Measurements from ENCODE around the gene C15orf61.

Gene C15orf61

GRCh38 chr15:67558502-67558901 is 37.6 kb downstream of the C15orf61 start:
- Histone ChIP-seq H3K4me1 (ENCODE audit: insufficient read depth, low read length, poor library complexity, severe bottlenecking) (peaks cover 65% of the 10 kb centered on the region), H4K20me1 (ENCODE audit: insufficient read depth, low read length, poor library complexity, severe bottlenecking) (no peaks in the 10 kb centered on the region), H3F3A (ENCODE audit: low read depth) (peaks cover 13% of the 10 kb centered on the region), H3K4me3 (ENCODE audit: low read length, poor library complexity, severe bottlenecking) (no peak overlapping the region), H3K9ac (ENCODE audit: low read depth, low read length, poor library complexity, severe bottlenecking) (no peak overlapping the region), H3K36me3 (ENCODE audit: insufficient read depth, low read length) (peaks cover 19% of the 10 kb centered on the region; the same call in 1 of the 2 replicates), H3K27me3 (ENCODE audit: insufficient read depth, low read length, poor library complexity, severe bottlenecking) (no peaks in the 10 kb centered on the region), H3K9me2 (replicated peaks; ENCODE audit: low read depth, low read length) (no peaks in the 10 kb centered on the region), H3K4me2 (ENCODE audit: low read depth, low read length, poor library complexity, severe bottlenecking) (no peak overlapping the region), H2AFZ (ENCODE audit: low read length) (no peak overlapping the region), H3K79me2 (ENCODE audit: insufficient read depth, low read length) (peaks cover 66% of the 10 kb centered on the region), H3K9me3 (ENCODE audit: insufficient read depth, low read depth, low read length) (no peaks in the 10 kb centered on the region)
- TF ChIP-seq CTCF (conservative IDR thresholded peaks at IDR 0.05; ENCODE audit: low read length) (no peak), EZH2phosphoT487 (IDR thresholded peaks at IDR 0.05; ENCODE audit: borderline replicate concordance) (no peak)

GRCh38 chr15:67559158-67559557 is 38.2 kb downstream of the C15orf61 start:
- Histone ChIP-seq H3K9ac (ENCODE audit: low read depth, low read length, poor library complexity, severe bottlenecking) (no peak overlapping the region), H3K4me3 (ENCODE audit: low read length, poor library complexity, severe bottlenecking) (no peak overlapping the region), H3K9me3 (ENCODE audit: insufficient read depth, low read depth, low read length) (no peaks in the 10 kb centered on the region), H3K4me2 (ENCODE audit: low read depth, low read length, poor library complexity, severe bottlenecking) (no peak overlapping the region), H3K27me3 (ENCODE audit: insufficient read depth, low read length, poor library complexity, severe bottlenecking) (no peaks in the 10 kb centered on the region), H2AFZ (ENCODE audit: low read length) (no peak overlapping the region), H4K20me1 (ENCODE audit: insufficient read depth, low read length, poor library complexity, severe bottlenecking) (no peaks in the 10 kb centered on the region), H3K4me1 (ENCODE audit: insufficient read depth, low read length, poor library complexity, severe bottlenecking) (peaks cover 71% of the 10 kb centered on the region), H3K9me2 (replicated peaks; ENCODE audit: low read depth, low read length) (no peaks in the 10 kb centered on the region), H3K79me2 (ENCODE audit: insufficient read depth, low read length) (peaks cover 73% of the 10 kb centered on the region), H3K36me3 (ENCODE audit: insufficient read depth, low read length) (peaks cover 26% of the 10 kb centered on the region; the same call in 1 of the 2 replicates), H3F3A (ENCODE audit: low read depth) (peaks cover 13% of the 10 kb centered on the region)
- no peak for TF ChIP-seq EZH2phosphoT487 (IDR thresholded peaks at IDR 0.05; ENCODE audit: borderline replicate concordance)
- TF ChIP-seq CTCF (conservative IDR thresholded peaks at IDR 0.05; ENCODE audit: low read length) = no peak

DNA sequence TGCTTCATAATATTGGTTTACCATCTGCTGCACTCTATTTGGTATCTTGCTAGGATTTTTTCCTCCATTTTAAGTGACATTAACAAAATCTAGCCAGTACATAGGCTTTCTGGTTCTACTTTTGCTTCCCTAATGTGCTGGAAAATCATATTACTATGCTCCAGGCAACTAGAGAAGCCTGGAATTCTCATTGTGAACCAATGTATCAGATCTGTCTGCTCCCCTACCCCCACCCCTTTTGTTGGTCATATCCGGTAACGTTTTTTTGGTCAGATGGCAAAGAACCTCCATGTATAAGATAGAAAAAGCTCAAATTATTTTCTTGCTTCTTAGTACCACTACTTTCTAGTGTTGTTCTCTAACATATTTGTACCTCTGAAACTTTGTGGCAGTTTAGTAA is 38.6 kb downstream of the C15orf61 start:
- no peak overlapping the region for H3K4me3 ChIP-seq (ENCODE audit: low read length, poor library complexity, severe bottlenecking)
- H3F3A ChIP-seq (ENCODE audit: low read depth) = peaks cover 13% of the 10 kb centered on the region
- peaks cover 73% of the 10 kb centered on the region for H3K79me2 ChIP-seq (ENCODE audit: insufficient read depth, low read length)
- no peak overlapping the region for H3K9ac ChIP-seq (ENCODE audit: low read depth, low read length, poor library complexity, severe bottlenecking)
- H3K9me3 ChIP-seq (ENCODE audit: insufficient read depth, low read depth, low read length) = no peaks in the 10 kb centered on the region
- H3K36me3 ChIP-seq (ENCODE audit: insufficient read depth, low read length) = peaks cover 26% of the 10 kb centered on the region; the same call in 1 of the 2 replicates
- H3K9me2 ChIP-seq (replicated peaks; ENCODE audit: low read depth, low read length) = no peaks in the 10 kb centered on the region
- H4K20me1 ChIP-seq (ENCODE audit: insufficient read depth, low read length, poor library complexity, severe bottlenecking) = no peaks in the 10 kb centered on the region
- no peak overlapping the region for H3K4me2 ChIP-seq (ENCODE audit: low read depth, low read length, poor library complexity, severe bottlenecking)
- no peak overlapping the region for H2AFZ ChIP-seq (ENCODE audit: low read length)
- peaks cover 73% of the 10 kb centered on the region for H3K4me1 ChIP-seq (ENCODE audit: insufficient read depth, low read length, poor library complexity, severe bottlenecking)
- H3K27me3 ChIP-seq (ENCODE audit: insufficient read depth, low read length, poor library complexity, severe bottlenecking) = no peaks in the 10 kb centered on the region
- no peak for TF ChIP-seq CTCF (conservative IDR thresholded peaks at IDR 0.05; ENCODE audit: low read length)
- no peak for TF ChIP-seq EZH2phosphoT487 (IDR thresholded peaks at IDR 0.05; ENCODE audit: borderline replicate concordance)

All from Loucy (cell line).